Endothelial cell of umbilical vein (primary cell): ENCODE data around the gene BDH1. TPM values are rescaled to one million over a fixed set of nuclear protein-coding genes. Genes with fewer than 3 reads are reported as not detected.

Experiments
- BruUV-seq: library from RNA; stranded (reverse); fragments of 400-500 nt; replicated peaks from 2 replicates; lab custom pipeline; 2021; lab: Mats Ljungman, UMichigan
- CTCF ChIA-PET: fragments of 300-600, 350-600 bp; sonication (Branson Sonifier 250); formaldehyde crosslinking; loops from one replicate; lab custom pipeline; 2021; ENCODE audit warnings: antibody characterized with exemption, inconsistent platforms; lab: Charles Lee
- POLR2A ChIA-PET: fragments of 300-600, 350-600 bp; sonication (Branson Sonifier 250); formaldehyde crosslinking; loops from one replicate; lab custom pipeline; 2021; ENCODE audit warnings: antibody characterized with exemption, inconsistent platforms; lab: Charles Lee
- DNase-seq: peaks from one replicate; pipeline ENCODE4 v3.0.0-alpha.2; 2011; ENCODE audit warnings: low read depth, low spot score
- FAIRE-seq: peaks from 2 replicates; lab custom pipeline; 2011; peaks lifted over from hg19 to GRCh38; lab: Jason Lieb, UNC
- H2AFZ ChIP-seq: 2 replicates; pipeline ENCODE4 v1.6.0; 2012; ENCODE audit warnings: low read depth, low read length, control low read depth, inconsistent platforms
- H3K27ac ChIP-seq: 2 replicates; pipeline ENCODE4 v1.5.1; 2011; ENCODE audit warnings: low read depth, mild to moderate bottlenecking, control low read depth, low read length, moderate library complexity; ENCODE audit not compliant: insufficient read depth
- H3K27me3 ChIP-seq, 2 experiments: 2 replicates each; pipeline versions ENCODE4 v1.6.0 to v1.6.1; 2011; ENCODE audit warnings: low read length in 2 of 2, mixed read lengths in 1 of 2; ENCODE audit not compliant: control insufficient read depth in 2 of 2, insufficient read depth in 2 of 2
- H3K36me3 ChIP-seq, 2 experiments: 2 replicates in 1 of 2; 3 replicates in 1 of 2; pipeline ENCODE4 v1.5.1; 2011; ENCODE audit warnings: low read length in 2 of 2, mild to moderate bottlenecking in 1 of 2, moderate library complexity in 1 of 2; ENCODE audit not compliant: control insufficient read depth in 2 of 2, insufficient read depth in 2 of 2; ENCODE audit errors: extremely low read depth in 1 of 2
- H3K4me1 ChIP-seq: 3 replicates; pipeline ENCODE4 v1.5.1; 2011; ENCODE audit warnings: mild to moderate bottlenecking, low read length; ENCODE audit not compliant: control insufficient read depth, insufficient read depth; ENCODE audit errors: extremely low read depth
- H3K4me2 ChIP-seq: 2 replicates; pipeline ENCODE4 v1.6.1; 2011; ENCODE audit warnings: low read length, control low read depth, mixed read lengths; ENCODE audit not compliant: insufficient read depth
- H3K4me3 ChIP-seq, 3 experiments: fragments of 200-600 bp in 1 of 3; sonication (generic), shearing (Covaris generic) in 1 of 3; replicated peaks in 1 of 3; 2 replicates each; pipeline ENCODE4 v1.5.1; 2011 to 2016; ENCODE audit warnings: control low read depth in 3 of 3, low read length in 3 of 3, mild to moderate bottlenecking in 2 of 3, inconsistent platforms in 1 of 3, low read depth in 1 of 3, moderate library complexity in 1 of 3; ENCODE audit not compliant: insufficient read depth in 1 of 3
- H3K79me2 ChIP-seq: 2 replicates; pipeline ENCODE4 v1.6.0; 2012; ENCODE audit warnings: low read length, inconsistent platforms; ENCODE audit not compliant: control insufficient read depth, insufficient read depth
- H3K9ac ChIP-seq: replicated peaks from 2 replicates; pipeline ENCODE3; 2011; ENCODE audit warnings: low read length, control low read depth; ENCODE audit not compliant: insufficient read depth; ENCODE audit errors: extremely low read depth
- H3K9me1 ChIP-seq: replicated peaks from 3 replicates; pipeline ENCODE4 v1.6.0; 2011; ENCODE audit warnings: mild to moderate bottlenecking, low read length; ENCODE audit not compliant: control insufficient read depth, insufficient read depth; ENCODE audit errors: extremely low read depth
- H3K9me3 ChIP-seq: replicated peaks from 2 replicates; pipeline ENCODE4 v1.5.1; 2012; ENCODE audit warnings: low read length, inconsistent platforms; ENCODE audit not compliant: control insufficient read depth, insufficient read depth
- H4K20me1 ChIP-seq: replicated peaks from 2 replicates; pipeline ENCODE3; 2011; ENCODE audit warnings: mild to moderate bottlenecking, low read length; ENCODE audit not compliant: control insufficient read depth, insufficient read depth; ENCODE audit errors: extremely low read depth
- EZH2 ChIP-seq: IDR thresholded peaks from 2 replicates; pipeline ENCODE4 v1.6.1; 2012; ENCODE audit warnings: borderline replicate concordance, low read depth, mild to moderate bottlenecking, moderate library complexity, low read length, inconsistent platforms; ENCODE audit not compliant: severe bottlenecking
- FOS ChIP-seq: IDR thresholded peaks from 2 replicates; pipeline ENCODE4 v1.6.1; 2011; ENCODE audit warnings: mild to moderate bottlenecking, low read length, moderate library complexity, borderline replicate concordance; ENCODE audit not compliant: insufficient read depth
- JUN ChIP-seq: IDR thresholded peaks from 2 replicates; pipeline ENCODE4 v1.6.1; 2011; ENCODE audit warnings: borderline replicate concordance, low read depth; ENCODE audit not compliant: insufficient read length, insufficient read depth
- MYC ChIP-seq: IDR thresholded peaks from one replicate; pipeline ENCODE4 v1.6.1; 2011; ENCODE audit warnings: mild to moderate bottlenecking, low read depth, low read length
- POLR2A ChIP-seq: IDR thresholded peaks from 2 replicates; pipeline ENCODE4 v1.6.1; 2012; ENCODE audit warnings: low read depth, mild to moderate bottlenecking, control low read depth, low read length
- POLR2AphosphoS5 ChIP-seq: IDR thresholded peaks from 2 replicates; pipeline ENCODE4 v1.6.1; 2012; ENCODE audit warnings: low read depth, mild to moderate bottlenecking, control low read depth, low read length, moderate library complexity; ENCODE audit not compliant: insufficient read depth
- dilution Hi-C: fragments of 300-500 bp; cut with MboI; formaldehyde crosslinking; loops from one replicate; pipeline ENCODE4 v1.15.0; 2019; ENCODE audit warnings: low sequenced_read_pairs; ENCODE audit not compliant: extremely low pct_ligation_motif_present
- intact Hi-C: fragments of 100-400 bp; cut with micrococcal nuclease; formaldehyde crosslinking; loops from one replicate; pipeline ENCODE4 v1.10.0; 2022
- polyA plus RNA-seq, 4 experiments: library from polyadenylated mRNA; depleted of rRNA in 3 of 4; stranded (reverse) in 3 of 4; unstranded in 1 of 4; fragments of >200 nt; gene quantifications; 2 replicates each; pipeline versions ENCODE4 v1.2.1 to v1.2.3, GENCODE V29; 2011 to 2012; ENCODE audit warnings: missing spikeins in 1 of 4
- total RNA-seq: library from RNA; stranded (reverse); gene quantifications from 2 replicates; pipeline ENCODE4 v1.2.3, GENCODE V29; 2021
- TF ChIP-seq, protein P1 (sequence below), 2 donors: IDR thresholded peaks; 1 replicate in 1 of 2; 2 replicates in 1 of 2; pipeline ENCODE4 v1.5.1; 2011; ENCODE audit warnings: low read length in 2 of 2, mild to moderate bottlenecking in 2 of 2, moderate library complexity in 2 of 2, control low read depth in 1 of 2, inconsistent platforms in 1 of 2, low read depth in 1 of 2; ENCODE audit not compliant: insufficient read depth in 1 of 2; ENCODE audit errors: extremely low read depth in 1 of 2
- TF ChIP-seq, protein P2 (sequence below): IDR thresholded peaks from 2 replicates; pipeline ENCODE4 v1.6.1; 2011; ENCODE audit not compliant: insufficient read depth, insufficient read length

BDH1 gene
- total and polyA plus RNA-seq, 2 donors (not counting 3 experiments of a cell fraction or from before 2014, with no cell fraction given), result 6.9 to 12.2 TPM

DNA sequence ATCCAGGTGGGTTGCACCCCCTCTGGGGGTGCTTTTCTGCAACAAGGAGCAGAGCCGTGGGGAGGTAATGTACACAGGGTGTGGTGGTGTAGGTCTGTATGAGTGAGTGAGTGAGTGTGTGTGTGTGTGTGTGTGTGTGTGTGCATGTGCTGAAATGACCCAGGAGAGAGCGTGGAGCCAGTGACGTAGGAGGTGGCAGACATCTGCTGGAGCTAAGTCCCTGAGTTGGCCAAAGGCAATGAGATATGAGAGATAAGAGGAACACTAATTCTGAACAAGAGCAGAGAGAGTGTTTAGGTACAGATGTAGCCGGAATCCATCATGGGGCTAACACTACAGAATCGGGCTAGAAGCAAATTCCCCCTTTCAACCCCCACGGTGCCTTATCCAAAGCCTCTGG lies 27.6 kb downstream of the BDH1 start:
- Histone ChIP-seq H3K9ac (no peak overlapping the region), H3K27ac (no peak overlapping the region), H3K79me2 (no peaks in the 10 kb centered on the region), H4K20me1 (no peaks in the 10 kb centered on the region), H3K4me1 (no peaks in the 10 kb centered on the region), H3K4me2 (no peak overlapping the region), H3K4me3 (no peak overlapping the region), H3K9me1 (no peaks in the 10 kb centered on the region), H3K36me3 (no peaks in the 10 kb centered on the region), H2AFZ (no peak overlapping the region), H3K9me3 (no peaks in the 10 kb centered on the region), H3K27me3 (no peaks in the 10 kb centered on the region)
- CTCF ChIA-PET, result no interaction called here
- BruUV-seq, result no TSS peak
- FAIRE-seq (no peak), DNase-seq (no peak)
- intact Hi-C loops, result no loop called here
- POLR2A ChIA-PET, result no interaction called here
- dilution Hi-C loops, result no loop called here
- TF ChIP-seq POLR2A, result no peak
- TF ChIP-seq, protein P1, sequence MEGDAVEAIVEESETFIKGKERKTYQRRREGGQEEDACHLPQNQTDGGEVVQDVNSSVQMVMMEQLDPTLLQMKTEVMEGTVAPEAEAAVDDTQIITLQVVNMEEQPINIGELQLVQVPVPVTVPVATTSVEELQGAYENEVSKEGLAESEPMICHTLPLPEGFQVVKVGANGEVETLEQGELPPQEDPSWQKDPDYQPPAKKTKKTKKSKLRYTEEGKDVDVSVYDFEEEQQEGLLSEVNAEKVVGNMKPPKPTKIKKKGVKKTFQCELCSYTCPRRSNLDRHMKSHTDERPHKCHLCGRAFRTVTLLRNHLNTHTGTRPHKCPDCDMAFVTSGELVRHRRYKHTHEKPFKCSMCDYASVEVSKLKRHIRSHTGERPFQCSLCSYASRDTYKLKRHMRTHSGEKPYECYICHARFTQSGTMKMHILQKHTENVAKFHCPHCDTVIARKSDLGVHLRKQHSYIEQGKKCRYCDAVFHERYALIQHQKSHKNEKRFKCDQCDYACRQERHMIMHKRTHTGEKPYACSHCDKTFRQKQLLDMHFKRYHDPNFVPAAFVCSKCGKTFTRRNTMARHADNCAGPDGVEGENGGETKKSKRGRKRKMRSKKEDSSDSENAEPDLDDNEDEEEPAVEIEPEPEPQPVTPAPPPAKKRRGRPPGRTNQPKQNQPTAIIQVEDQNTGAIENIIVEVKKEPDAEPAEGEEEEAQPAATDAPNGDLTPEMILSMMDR (IDR thresholded peaks at IDR 0.05; ENCODE audit: extremely low read depth in 1 of 2, insufficient read depth in 1 of 2, low read depth in 1 of 2, low read length in 2 of 2), result no peak
- TF ChIP-seq, protein P2, sequence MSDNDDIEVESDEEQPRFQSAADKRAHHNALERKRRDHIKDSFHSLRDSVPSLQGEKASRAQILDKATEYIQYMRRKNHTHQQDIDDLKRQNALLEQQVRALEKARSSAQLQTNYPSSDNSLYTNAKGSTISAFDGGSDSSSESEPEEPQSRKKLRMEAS, result no peak
- TF ChIP-seq FOS, result no peak

DNA sequence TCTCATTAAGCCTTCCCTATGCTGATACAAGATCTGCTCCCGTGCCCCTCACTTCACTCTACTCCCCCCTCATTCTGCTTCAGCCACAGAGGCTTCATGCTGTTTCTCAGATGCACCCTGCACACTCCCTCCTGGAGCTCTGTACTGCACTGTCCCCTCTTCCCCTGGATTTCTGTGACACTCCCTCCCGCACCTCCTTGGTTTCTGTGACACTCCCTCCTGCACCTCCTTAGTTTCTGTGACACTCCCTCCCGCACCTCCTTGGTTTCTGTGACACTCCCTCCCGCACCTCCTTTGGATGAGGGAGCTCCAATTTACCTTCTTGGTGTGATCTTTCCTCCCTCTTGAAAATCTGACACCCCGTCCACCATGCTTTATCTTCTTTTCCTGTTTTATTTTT lies 28.2 kb downstream of the BDH1 start:
- TF ChIP-seq EZH2, result no peak
- no peak for TF ChIP-seq POLR2AphosphoS5
- TF ChIP-seq MYC, result no peak
- TF ChIP-seq FOS, result no peak
- TF ChIP-seq JUN, result no peak
- TF ChIP-seq, protein P1 (IDR thresholded peaks at IDR 0.05; ENCODE audit: extremely low read depth in 1 of 2, insufficient read depth in 1 of 2, low read depth in 1 of 2, low read length in 2 of 2), result no peak
- DNase-seq, result no peak
- no peak overlapping the region for H3K27ac ChIP-seq
- CTCF ChIA-PET, result interaction anchor here (2.1 kb wide), 1 partner anchor 271 kb away, joined by 6 read pairs; no protein-coding TSS in a partner anchor
- POLR2A ChIA-PET, result no interaction called here
- no peaks in the 10 kb centered on the region for H3K79me2 ChIP-seq
- no peak for FAIRE-seq
- no peaks in the 10 kb centered on the region for H3K9me1 ChIP-seq
- H3K4me1 ChIP-seq, result no peaks in the 10 kb centered on the region
- no peaks in the 10 kb centered on the region for H3K9me3 ChIP-seq
- no peaks in the 10 kb centered on the region for H4K20me1 ChIP-seq
- no peak overlapping the region for H3K4me3 ChIP-seq
- no peaks in the 10 kb centered on the region for H3K36me3 ChIP-seq
- no peak overlapping the region for H3K9ac ChIP-seq
- no peak overlapping the region for H3K4me2 ChIP-seq
- intact Hi-C loops (no loop called here), dilution Hi-C loops (no loop called here)
- no TSS peak for BruUV-seq
- H3K27me3 ChIP-seq, result no peaks in the 10 kb centered on the region
- H2AFZ ChIP-seq, result no peak overlapping the region
